RWPE2 (cell line): ENCODE data around the gene ST14.

Experiments
- ATAC-seq: fragments of 200-7000 bp; cut with Tn5 transposase; 3 replicates; pipeline ENCODE4 v1.9.1; 2021; ENCODE audit warnings: low read depth
- DNase-seq: peaks from one replicate; pipeline ENCODE4 v3.0.0-alpha.2; 2020; ENCODE audit warnings: low spot score
- H3K27ac ChIP-seq: fragments of 450-650 bp; 2 replicates; pipeline ENCODE4 v1.5.1; 2017; ENCODE audit warnings: mild to moderate bottlenecking; ENCODE audit not compliant: poor library complexity, severe bottlenecking
- H3K27me3 ChIP-seq: fragments of 250-450 bp; sonication (Bioruptor Pico); 2 replicates; pipeline ENCODE4 v1.5.1; 2021; ENCODE audit warnings: mild to moderate bottlenecking, moderate library complexity; ENCODE audit not compliant: insufficient read depth, poor library complexity, severe bottlenecking
- H3K36me3 ChIP-seq: fragments of 250-450 bp; sonication (Bioruptor Pico); 2 replicates; pipeline ENCODE4 v1.5.1; 2020; ENCODE audit warnings: low read depth, mild to moderate bottlenecking, moderate library complexity
- H3K4me1 ChIP-seq: fragments of 250-450 bp; sonication (Bioruptor Pico); 2 replicates; pipeline ENCODE4 v1.5.1; 2021; ENCODE audit warnings: mild to moderate bottlenecking, moderate library complexity; ENCODE audit not compliant: insufficient read depth, poor library complexity, severe bottlenecking
- H3K4me3 ChIP-seq: fragments of 250-450 bp; sonication (Bioruptor Pico); 2 replicates; pipeline ENCODE4 v1.5.1; 2021; ENCODE audit warnings: mild to moderate bottlenecking, moderate library complexity; ENCODE audit not compliant: severe bottlenecking
- H3K9me3 ChIP-seq: fragments of 250-450 bp; sonication (Bioruptor Pico); 2 replicates; pipeline ENCODE4 v1.5.1; 2021; ENCODE audit warnings: mild to moderate bottlenecking, moderate library complexity; ENCODE audit not compliant: severe bottlenecking
- CTCF ChIP-seq: fragments of 450-650 bp; IDR thresholded peaks from one replicate; pipeline ENCODE4 v1.5.1; 2017; ENCODE audit warnings: mild to moderate bottlenecking, moderate library complexity; ENCODE audit not compliant: poor library complexity, severe bottlenecking

ST14 gene

DNA sequence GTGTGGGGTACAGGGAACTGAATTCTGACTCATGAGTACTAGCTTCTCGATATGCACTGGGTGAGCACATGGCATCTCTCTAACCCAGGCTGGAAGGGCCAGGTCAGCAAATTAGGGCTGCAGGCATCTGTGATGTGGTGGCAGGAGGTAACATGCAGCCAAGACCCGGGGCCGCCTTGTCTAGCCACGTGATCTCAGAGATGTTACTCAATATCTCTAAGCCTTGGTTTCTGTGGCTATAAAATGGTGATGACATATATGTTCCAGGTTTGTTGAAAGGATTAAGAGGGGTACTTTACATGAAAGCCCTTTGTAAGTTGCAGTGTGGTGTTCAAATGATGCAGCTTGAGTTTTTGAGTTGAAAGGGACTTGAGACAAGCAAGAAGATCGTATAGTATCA is 3.2 kb downstream of the ST14 start:
- DNase-seq (no peak), ATAC-seq (no peak)
- TF ChIP-seq CTCF = no peak
- H3K27me3 ChIP-seq = no peaks in the 10 kb centered on the region
- no peak overlapping the region for H3K27ac ChIP-seq
- H3K36me3 ChIP-seq = no peaks in the 10 kb centered on the region
- no peaks in the 10 kb centered on the region for H3K9me3 ChIP-seq
- no peak overlapping the region for H3K4me3 ChIP-seq
- H3K4me1 ChIP-seq = peaks cover 29% of the 10 kb centered on the region

DNA sequence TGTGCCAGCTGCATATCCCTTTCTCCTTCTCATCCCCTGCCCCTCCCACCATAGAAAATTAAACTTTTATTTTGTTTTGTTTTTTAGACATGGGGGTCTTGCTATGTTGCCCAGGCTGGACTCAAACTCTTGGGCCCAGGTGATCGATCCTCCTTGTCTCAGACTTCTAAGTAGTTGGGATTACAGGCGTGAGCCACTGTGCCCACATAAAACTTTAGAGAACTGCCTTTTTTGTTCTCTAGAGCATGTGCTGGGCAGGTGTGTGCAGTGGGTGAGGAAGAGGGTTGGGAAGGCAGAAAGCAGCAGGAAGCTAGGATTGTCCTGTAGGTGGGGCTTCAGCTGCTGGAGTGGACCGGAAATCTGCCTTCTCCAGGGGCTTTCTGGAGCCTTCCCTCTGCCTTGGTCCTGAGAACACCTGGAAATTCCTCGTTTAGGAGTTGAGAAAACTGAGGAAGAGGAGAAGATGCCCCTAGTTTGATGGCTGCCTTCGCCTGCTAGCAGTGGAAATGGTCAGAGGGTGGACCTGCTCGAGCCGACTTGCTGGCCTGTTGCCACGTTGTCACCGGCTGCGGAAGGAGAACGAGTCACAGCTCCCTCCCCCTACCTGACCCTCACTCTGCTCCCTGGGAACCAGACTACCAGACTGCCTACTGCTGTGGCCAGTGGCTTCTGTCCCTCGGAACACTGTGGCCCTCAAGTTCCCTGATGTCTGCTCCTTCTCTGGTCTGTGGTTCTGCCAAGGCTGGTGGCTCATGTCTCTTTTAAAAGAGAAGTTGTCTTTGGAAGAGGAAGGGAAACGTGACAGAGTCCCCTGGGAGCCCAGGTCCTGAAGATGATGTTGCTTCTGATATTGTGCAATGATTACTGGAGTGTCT is 4.0 kb downstream of the ST14 start:
- Histone ChIP-seq H3K4me3 (no peak overlapping the region), H3K36me3 (no peaks in the 10 kb centered on the region), H3K27me3 (no peaks in the 10 kb centered on the region), H3K27ac (no peak overlapping the region), H3K9me3 (no peaks in the 10 kb centered on the region), H3K4me1 (peaks cover 29% of the 10 kb centered on the region)
- ATAC-seq = no peak
- no peak for TF ChIP-seq CTCF
- no peak for DNase-seq

DNA sequence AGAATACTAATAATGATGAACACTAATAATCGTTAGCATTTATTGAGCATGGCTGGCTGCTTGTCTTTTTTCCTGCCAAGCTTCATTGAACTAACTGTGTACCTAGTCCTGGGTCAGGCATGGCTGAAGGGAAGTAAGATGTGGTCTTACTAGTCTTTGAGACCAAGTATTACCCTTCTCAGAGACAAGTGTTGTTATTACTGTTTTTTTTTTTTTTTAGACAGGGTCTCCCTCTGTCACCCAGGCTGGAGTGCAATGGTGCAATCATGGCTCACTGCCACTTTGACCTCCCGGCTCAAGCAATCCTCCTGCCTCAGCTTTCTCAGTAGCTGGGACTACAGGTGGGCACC is 4.6 kb downstream of the ST14 start:
- DNase-seq (no peak), ATAC-seq (no peak)
- H3K27ac ChIP-seq = no peak overlapping the region
- TF ChIP-seq CTCF = no peak
- H3K4me3 ChIP-seq = no peak overlapping the region
- H3K9me3 ChIP-seq = no peaks in the 10 kb centered on the region
- peaks cover 29% of the 10 kb centered on the region for H3K4me1 ChIP-seq
- H3K27me3 ChIP-seq = no peaks in the 10 kb centered on the region
- no peaks in the 10 kb centered on the region for H3K36me3 ChIP-seq

- no peak overlapping the region for H3K4me3 ChIP-seq
- H3K27me3 ChIP-seq = no peaks in the 10 kb centered on the region
- no peaks in the 10 kb centered on the region for H3K9me3 ChIP-seq
- peak overlapping the region; percentile 42 for H3K27ac ChIP-seq
- H3K4me1 ChIP-seq = peaks cover 29% of the 10 kb centered on the region
- no peaks in the 10 kb centered on the region for H3K36me3 ChIP-seq
- no peak for DNase-seq
- no peak for TF ChIP-seq CTCF
- ATAC-seq = peak; percentile 37
Observed at GRCh38 chr11:130165601-130166456, 6.2 kb downstream of the ST14 start.

DNA sequence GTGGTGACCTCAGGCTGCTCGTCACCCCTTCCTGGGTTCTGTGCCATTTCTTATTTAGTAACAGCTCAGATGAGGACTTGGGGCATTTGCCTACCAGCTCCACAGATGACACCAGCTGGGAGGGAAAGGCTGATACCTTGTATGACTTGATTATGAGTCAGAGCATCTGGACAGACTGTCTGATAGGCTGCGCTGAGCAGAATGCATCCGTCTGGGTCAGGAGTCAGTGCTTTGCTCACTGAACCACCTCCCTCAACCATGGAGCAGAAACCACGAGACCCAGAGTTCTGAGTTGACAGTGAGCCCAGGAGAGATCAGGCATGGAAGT is 6.8 kb downstream of the ST14 start:
- Histone ChIP-seq H3K27me3 (no peaks in the 10 kb centered on the region), H3K9me3 (no peaks in the 10 kb centered on the region), H3K27ac (peak overlapping the region; percentile 42), H3K4me3 (no peak overlapping the region), H3K36me3 (no peaks in the 10 kb centered on the region), H3K4me1 (peaks cover 27% of the 10 kb centered on the region)
- peak; percentile 86 for DNase-seq
- ATAC-seq = peak; percentile 100
- no peak for TF ChIP-seq CTCF
